ENCODE results near the gene FBXW7. TPM values are rescaled to one million over a fixed set of nuclear protein-coding genes. Genes with fewer than 3 reads are reported as not detected.

Gene FBXW7
- total RNA-seq, 1 experiment from 2014 or later = 23.0 TPM

DNA sequence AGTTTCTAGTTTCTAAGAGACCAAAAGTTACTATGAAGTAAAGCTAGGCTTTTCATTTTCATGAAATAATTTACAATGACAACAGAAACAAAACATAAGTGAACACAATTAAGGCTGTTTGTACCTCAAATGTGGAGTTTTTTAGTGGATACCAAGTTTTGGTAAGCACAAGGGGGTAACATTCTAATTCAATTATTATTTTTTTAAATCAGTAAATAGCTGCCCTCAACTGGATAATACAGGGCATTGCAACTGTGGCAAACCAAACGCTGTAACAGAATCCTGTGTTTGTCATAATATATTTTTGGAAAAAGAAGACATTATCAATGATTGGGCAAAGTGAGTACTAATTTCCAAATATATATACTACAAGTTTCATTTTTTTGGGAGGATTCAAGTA is 150.3 kb downstream of the FBXW7 start:
- peaks cover 23% of the 10 kb centered on the region for H3K79me2 ChIP-seq (ENCODE audit: insufficient read depth, low read length)
- no peaks in the 10 kb centered on the region for H3K27me3 ChIP-seq (ENCODE audit: insufficient read depth, low read length)
- no peaks in the 10 kb centered on the region for H3K9me3 ChIP-seq (ENCODE audit: control insufficient read depth in 1 of 2, insufficient read depth in 1 of 2, low read depth in 1 of 2, low read length in 2 of 2)
- RAD21 ChIA-PET (ENCODE audit: low non-redundant PET in 1 of 2, low total read pairs in 2 of 2, uncharacterized antibody in 2 of 2, unreplicated experiment in 2 of 2) = interaction anchor here in 1 of 2 experiments (0.6 kb wide), 1 partner anchor 1269 kb away, joined by 3 read pairs; no protein-coding TSS in a partner anchor
- POLR2A ChIA-PET = no interaction called here
- TF ChIP-seq EZH2 (IDR thresholded peaks at IDR 0.05) (no peak), SP1 (IDR thresholded peaks at IDR 0.05; ENCODE audit: low read depth) (no peak), ELF1 (IDR thresholded peaks at IDR 0.05; ENCODE audit: borderline replicate concordance, low read depth) (no peak), ZNF274 (IDR thresholded peaks at IDR 0.05; ENCODE audit: low read depth, low read length) (no peak), RAD21 (IDR thresholded peaks at IDR 0.05; ENCODE audit: low read depth) (peak; percentile 69), TCF7L2 (IDR thresholded peaks at IDR 0.05; ENCODE audit: borderline replicate concordance, extremely low read depth, insufficient read depth, insufficient read length) (no peak), POLR2A (IDR thresholded peaks at IDR 0.05; ENCODE audit: borderline replicate concordance, extremely low read depth, insufficient read depth, insufficient read length) (no peak), FOSL1 (IDR thresholded peaks at IDR 0.05; ENCODE audit: low read depth) (no peak), CTCF (IDR thresholded peaks at IDR 0.05 in 2 of 3, conservative IDR thresholded peaks at IDR 0.05 in 1 of 3; ENCODE audit: borderline replicate concordance in 1 of 3, insufficient read depth in 1 of 3, low read depth in 2 of 3, low read length in 2 of 3) (peak; percentile 34 to 68 (median 58); a peak in 5 of 6 replicates)
- H3K4me1 ChIP-seq (ENCODE audit: control insufficient read depth in 1 of 2, insufficient read depth in 2 of 2, low read length in 2 of 2) = no peaks in the 10 kb centered on the region
- H3K4me3 ChIP-seq (replicated peaks in 1 of 2; ENCODE audit: low read depth in 1 of 2, low read length in 2 of 2) = no peak overlapping the region
- H3K27ac ChIP-seq (ENCODE audit: low read depth, low read length) = no peak overlapping the region
- CTCF ChIA-PET = interaction anchor here (1.2 to 1.4 kb wide), 3 partner anchors 13 to 21 kb away, joined by 3 to 4 read pairs (median 3); no protein-coding TSS in a partner anchor
- no peaks in the 10 kb centered on the region for H3K9me2 ChIP-seq (ENCODE audit: insufficient read depth)
- DNase-seq (ENCODE audit: low read depth, low spot score) (no peak), ATAC-seq (peak; percentile 54; the same call in 1 of the 2 replicates)
- no peaks in the 10 kb centered on the region for H3K36me3 ChIP-seq (ENCODE audit: control insufficient read depth in 1 of 2, insufficient read depth in 2 of 2, low read length in 2 of 2)
- H2AFZ ChIP-seq (ENCODE audit: low read depth, low read length, poor library complexity, severe bottlenecking) = no peak overlapping the region
- no TSS peak for BruUV-seq (replicated peaks)
- H3K4me2 ChIP-seq (ENCODE audit: low read length) = no peak overlapping the region
- no peak overlapping the region for H3K9ac ChIP-seq (ENCODE audit: low read length)
- H4K20me1 ChIP-seq (ENCODE audit: insufficient read depth) = 0 out of 2 replicates have a peak, but pooled peaks cover 3% of the 10 kb centered on the region
- intact Hi-C loops (cut with micrococcal nuclease) = no loop called here

Measured in HCT116 (cell line).